Ishikawa (cell line): ENCODE data around the gene LRRC74A.

Experiments used
- CEBPB ChIP-seq: IDR thresholded peaks from 2 replicates; pipeline ENCODE4 v1.6.1; 2012
- CREB1 ChIP-seq: IDR thresholded peaks from 2 replicates; pipeline ENCODE4 v1.6.1; 2012; ENCODE audit warnings: low read depth
- EP300 ChIP-seq: IDR thresholded peaks from 2 replicates; pipeline ENCODE4 v1.6.1; 2012; ENCODE audit warnings: borderline replicate concordance
- FOXM1 ChIP-seq: IDR thresholded peaks from 2 replicates; pipeline ENCODE4 v1.6.1; 2012; ENCODE audit warnings: low read depth, borderline replicate concordance
- NFIC ChIP-seq: IDR thresholded peaks from 2 replicates; pipeline ENCODE4 v1.6.1; 2012
- RAD21 ChIP-seq: IDR thresholded peaks from 2 replicates; pipeline ENCODE4 v1.6.1; 2012; ENCODE audit warnings: low read depth
- TAF1 ChIP-seq: IDR thresholded peaks from 2 replicates; pipeline ENCODE4 v1.6.1; 2012; ENCODE audit warnings: low read depth, mild to moderate bottlenecking
- TCF12 ChIP-seq: IDR thresholded peaks from 2 replicates; pipeline ENCODE4 v1.6.1; 2012; ENCODE audit warnings: low read depth
- TEAD4 ChIP-seq: IDR thresholded peaks from 2 replicates; pipeline ENCODE4 v1.6.1; 2012
- YY1 ChIP-seq: IDR thresholded peaks from 2 replicates; pipeline ENCODE4 v1.6.1; 2012; ENCODE audit warnings: low read depth
- ZBTB7A ChIP-seq: IDR thresholded peaks from 2 replicates; pipeline ENCODE4 v1.6.1; 2012; ENCODE audit warnings: low read depth
- TF ChIP-seq, protein P1 (sequence below): IDR thresholded peaks from 2 replicates; pipeline ENCODE4 v1.6.1; 2012
- TF ChIP-seq, protein P2 (sequence below): IDR thresholded peaks from 2 replicates; pipeline ENCODE4 v1.6.1; 2012
- TF ChIP-seq, protein P3 (sequence below): IDR thresholded peaks from 2 replicates; pipeline ENCODE4 v1.6.1; 2012; ENCODE audit warnings: low read depth, mild to moderate bottlenecking

DNA sequence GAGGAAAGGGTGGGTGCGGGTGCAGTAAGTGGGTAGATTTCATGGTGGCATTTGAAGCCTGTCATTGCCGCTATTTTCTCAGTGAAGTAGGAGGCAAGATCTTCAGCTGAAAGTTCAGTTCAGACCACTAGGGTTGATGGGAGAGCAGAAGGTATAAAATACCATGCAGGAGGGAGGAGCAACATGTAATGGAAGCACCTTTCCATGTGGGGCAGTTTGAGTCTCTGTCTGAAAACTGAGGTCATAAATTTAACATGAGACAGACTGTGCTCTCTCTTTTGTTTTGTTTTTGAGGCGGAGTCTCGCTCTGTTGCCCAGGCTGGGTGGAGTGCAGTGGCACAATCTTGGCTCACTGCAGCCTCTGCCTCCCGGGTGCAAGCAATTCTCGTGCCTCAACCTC lies 22.7 kb downstream of the LRRC74A start:
- TF ChIP-seq EP300: no peak
- no peak for TF ChIP-seq RAD21
- TF ChIP-seq YY1: no peak
- TF ChIP-seq TAF1: no peak
- TF ChIP-seq, protein P1, sequence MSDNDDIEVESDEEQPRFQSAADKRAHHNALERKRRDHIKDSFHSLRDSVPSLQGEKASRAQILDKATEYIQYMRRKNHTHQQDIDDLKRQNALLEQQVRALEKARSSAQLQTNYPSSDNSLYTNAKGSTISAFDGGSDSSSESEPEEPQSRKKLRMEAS: no peak
- no peak for TF ChIP-seq FOXM1
- TF ChIP-seq CEBPB: no peak
- TF ChIP-seq, protein P2, sequence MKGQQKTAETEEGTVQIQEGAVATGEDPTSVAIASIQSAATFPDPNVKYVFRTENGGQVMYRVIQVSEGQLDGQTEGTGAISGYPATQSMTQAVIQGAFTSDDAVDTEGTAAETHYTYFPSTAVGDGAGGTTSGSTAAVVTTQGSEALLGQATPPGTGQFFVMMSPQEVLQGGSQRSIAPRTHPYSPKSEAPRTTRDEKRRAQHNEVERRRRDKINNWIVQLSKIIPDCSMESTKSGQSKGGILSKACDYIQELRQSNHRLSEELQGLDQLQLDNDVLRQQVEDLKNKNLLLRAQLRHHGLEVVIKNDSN: no peak
- no peak for TF ChIP-seq CREB1
- TF ChIP-seq, protein P3, sequence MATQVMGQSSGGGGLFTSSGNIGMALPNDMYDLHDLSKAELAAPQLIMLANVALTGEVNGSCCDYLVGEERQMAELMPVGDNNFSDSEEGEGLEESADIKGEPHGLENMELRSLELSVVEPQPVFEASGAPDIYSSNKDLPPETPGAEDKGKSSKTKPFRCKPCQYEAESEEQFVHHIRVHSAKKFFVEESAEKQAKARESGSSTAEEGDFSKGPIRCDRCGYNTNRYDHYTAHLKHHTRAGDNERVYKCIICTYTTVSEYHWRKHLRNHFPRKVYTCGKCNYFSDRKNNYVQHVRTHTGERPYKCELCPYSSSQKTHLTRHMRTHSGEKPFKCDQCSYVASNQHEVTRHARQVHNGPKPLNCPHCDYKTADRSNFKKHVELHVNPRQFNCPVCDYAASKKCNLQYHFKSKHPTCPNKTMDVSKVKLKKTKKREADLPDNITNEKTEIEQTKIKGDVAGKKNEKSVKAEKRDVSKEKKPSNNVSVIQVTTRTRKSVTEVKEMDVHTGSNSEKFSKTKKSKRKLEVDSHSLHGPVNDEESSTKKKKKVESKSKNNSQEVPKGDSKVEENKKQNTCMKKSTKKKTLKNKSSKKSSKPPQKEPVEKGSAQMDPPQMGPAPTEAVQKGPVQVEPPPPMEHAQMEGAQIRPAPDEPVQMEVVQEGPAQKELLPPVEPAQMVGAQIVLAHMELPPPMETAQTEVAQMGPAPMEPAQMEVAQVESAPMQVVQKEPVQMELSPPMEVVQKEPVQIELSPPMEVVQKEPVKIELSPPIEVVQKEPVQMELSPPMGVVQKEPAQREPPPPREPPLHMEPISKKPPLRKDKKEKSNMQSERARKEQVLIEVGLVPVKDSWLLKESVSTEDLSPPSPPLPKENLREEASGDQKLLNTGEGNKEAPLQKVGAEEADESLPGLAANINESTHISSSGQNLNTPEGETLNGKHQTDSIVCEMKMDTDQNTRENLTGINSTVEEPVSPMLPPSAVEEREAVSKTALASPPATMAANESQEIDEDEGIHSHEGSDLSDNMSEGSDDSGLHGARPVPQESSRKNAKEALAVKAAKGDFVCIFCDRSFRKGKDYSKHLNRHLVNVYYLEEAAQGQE: no peak
- TF ChIP-seq ZBTB7A: no peak
- TF ChIP-seq TEAD4: no peak
- no peak for TF ChIP-seq TCF12
- no peak for TF ChIP-seq NFIC
